ENCODE data around the gene ARHGAP28.

GRCh38 chr18:6928359-6928758 lies 198.8 kb downstream of the ARHGAP28 start:
- TF ChIP-seq POLR2A (IDR thresholded peaks at IDR 0.05; ENCODE audit: insufficient read depth in 1 of 2, low read depth in 2 of 2, low read length in 2 of 2) (no peak), NR2F2 (IDR thresholded peaks at IDR 0.05; ENCODE audit: borderline replicate concordance, low read depth) (no peak), ATF3 (CRISPR knock-in tag; IDR thresholded peaks at IDR 0.05) (no peak), EZH2 (conservative IDR thresholded peaks at IDR 0.05; ENCODE audit: low read depth, low read length) (no peak), ARHGAP35 (CRISPR knock-in tag; IDR thresholded peaks at IDR 0.05; ENCODE audit: borderline replicate concordance) (no peak), MAF1 (CRISPR knock-in tag; IDR thresholded peaks at IDR 0.05; ENCODE audit: borderline replicate concordance) (no peak), HDAC2 (CRISPR knock-in tag; IDR thresholded peaks at IDR 0.05) (no peak), NFRKB (IDR thresholded peaks at IDR 0.05) (no peak), HCFC1 (IDR thresholded peaks at IDR 0.05; ENCODE audit: low read depth, low read length) (no peak), CHD4 (IDR thresholded peaks at IDR 0.05; ENCODE audit: borderline replicate concordance, low read length) (no peak)
- TF ChIP-seq, protein P1, sequence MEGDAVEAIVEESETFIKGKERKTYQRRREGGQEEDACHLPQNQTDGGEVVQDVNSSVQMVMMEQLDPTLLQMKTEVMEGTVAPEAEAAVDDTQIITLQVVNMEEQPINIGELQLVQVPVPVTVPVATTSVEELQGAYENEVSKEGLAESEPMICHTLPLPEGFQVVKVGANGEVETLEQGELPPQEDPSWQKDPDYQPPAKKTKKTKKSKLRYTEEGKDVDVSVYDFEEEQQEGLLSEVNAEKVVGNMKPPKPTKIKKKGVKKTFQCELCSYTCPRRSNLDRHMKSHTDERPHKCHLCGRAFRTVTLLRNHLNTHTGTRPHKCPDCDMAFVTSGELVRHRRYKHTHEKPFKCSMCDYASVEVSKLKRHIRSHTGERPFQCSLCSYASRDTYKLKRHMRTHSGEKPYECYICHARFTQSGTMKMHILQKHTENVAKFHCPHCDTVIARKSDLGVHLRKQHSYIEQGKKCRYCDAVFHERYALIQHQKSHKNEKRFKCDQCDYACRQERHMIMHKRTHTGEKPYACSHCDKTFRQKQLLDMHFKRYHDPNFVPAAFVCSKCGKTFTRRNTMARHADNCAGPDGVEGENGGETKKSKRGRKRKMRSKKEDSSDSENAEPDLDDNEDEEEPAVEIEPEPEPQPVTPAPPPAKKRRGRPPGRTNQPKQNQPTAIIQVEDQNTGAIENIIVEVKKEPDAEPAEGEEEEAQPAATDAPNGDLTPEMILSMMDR (CRISPR knock-in tag; IDR thresholded peaks at IDR 0.05), result no peak

All from HepG2 (cell line).